DMS153 treated with DMSO at 0.1 percent for 48 hours (cell line): ENCODE data around the gene OLIG3.

Source experiments
- DNase-seq: peaks from one replicate; lab custom pipeline; 2025; ENCODE audit not compliant: unreplicated experiment; lab: John Stamatoyannopoulos, UW

Gene OLIG3

GRCh38 chr6:137471986-137472385, 22.2 kb downstream of the OLIG3 start:
- no peak for DNase-seq

GRCh38 chr6:137471497-137471896, 22.7 kb downstream of the OLIG3 start:
- no peak for DNase-seq

GRCh38 chr6:137467211-137467610, 27.0 kb downstream of the OLIG3 start:
- DNase-seq, result no peak

GRCh38 chr6:137465378-137466009, 28.7 kb downstream of the OLIG3 start:
- DNase-seq, result no peak

GRCh38 chr6:137452333-137452894, 41.8 kb downstream of the OLIG3 start:
- no peak for DNase-seq

GRCh38 chr6:137443901-137444300, 50.3 kb downstream of the OLIG3 start:
- DNase-seq, result no peak
